Neural crest cell (in vitro differentiated cells): ENCODE measurements around the gene PCYOX1L. TPM values are rescaled to one million over a fixed set of nuclear protein-coding genes. Genes with fewer than 3 reads are reported as not detected.

Source experiments
- DNase-seq: peaks from one replicate; pipeline ENCODE4 v3.0.0; 2021; ENCODE audit warnings: low read depth, mixed read lengths, low spot score
- H3K27ac Mint-ChIP-seq: one replicate; pipeline ENCODE4 v1.8.0; 2021; ENCODE audit warnings: mild to moderate bottlenecking, mixed read lengths; ENCODE audit not compliant: unreplicated experiment
- H3K27me3 Mint-ChIP-seq: 2 replicates; pipeline ENCODE4 v1.8.0; 2021; ENCODE audit warnings: low read depth, mild to moderate bottlenecking, mixed read lengths
- H3K36me3 Mint-ChIP-seq: 2 replicates; pipeline ENCODE4 v1.8.0; 2021; ENCODE audit warnings: low read depth, mild to moderate bottlenecking, mixed read lengths
- H3K4me1 Mint-ChIP-seq: 2 replicates; pipeline ENCODE4 v1.8.0; 2021; ENCODE audit warnings: mixed read lengths
- H3K4me3 Mint-ChIP-seq: one replicate; pipeline ENCODE4 v1.8.0; 2021; ENCODE audit warnings: mild to moderate bottlenecking, mixed read lengths
- H3K9me3 Mint-ChIP-seq: 2 replicates; pipeline ENCODE4 v1.8.0; 2021; ENCODE audit warnings: mixed read lengths
- CTCF ChIP-seq: fragments of 200-600 bp; sonication (generic); conservative IDR thresholded peaks from 2 replicates; pipeline ENCODE4 v1.5.0; 2021; ENCODE audit warnings: antibody characterized with exemption, mild to moderate bottlenecking
- total RNA-seq: library from RNA; stranded (reverse); gene quantifications from 2 replicates; pipeline ENCODE4 v1.2.1, GENCODE V29; 2021

The PCYOX1L gene
- total RNA-seq, 1 donor from 2014 or later: 22.9 TPM

- Mint-ChIP-seq H3K27me3 (no peaks in the 10 kb centered on the region), H3K4me3 (peak overlapping the region; percentile 58), H3K27ac (no peak overlapping the region), H3K9me3 (no peaks in the 10 kb centered on the region), H3K4me1 (peaks cover 20% of the 10 kb centered on the region), H3K36me3 (peaks cover 10% of the 10 kb centered on the region)
- no peak for TF ChIP-seq CTCF
- no peak for DNase-seq
Measured at GRCh38 chr5:149355688-149356087, 2.2 kb upstream of the PCYOX1L start.

- TF ChIP-seq CTCF: no peak
- Mint-ChIP-seq H3K27me3 (no peaks in the 10 kb centered on the region), H3K27ac (no peak overlapping the region), H3K36me3 (peaks cover 9% of the 10 kb centered on the region), H3K4me1 (peaks cover 20% of the 10 kb centered on the region), H3K4me3 (peak overlapping the region; percentile 58), H3K9me3 (no peaks in the 10 kb centered on the region)
- DNase-seq: no peak
Measured at GRCh38 chr5:149356391-149356790, 1.5 kb upstream of the PCYOX1L start.

- TF ChIP-seq CTCF: no peak
- Mint-ChIP-seq H3K27ac (peak overlapping the region; percentile 53), H3K4me3 (peak overlapping the region; percentile 95), H3K9me3 (no peaks in the 10 kb centered on the region), H3K4me1 (peaks cover 27% of the 10 kb centered on the region), H3K36me3 (peaks cover 9% of the 10 kb centered on the region), H3K27me3 (no peaks in the 10 kb centered on the region)
- DNase-seq: no peak
Measured at GRCh38 chr5:149358294-149358651, 427 bp downstream of the PCYOX1L start.

- Mint-ChIP-seq H3K27me3 (no peaks in the 10 kb centered on the region), H3K4me3 (peak overlapping the region; percentile 95), H3K36me3 (peaks cover 9% of the 10 kb centered on the region), H3K9me3 (no peaks in the 10 kb centered on the region), H3K4me1 (peaks cover 30% of the 10 kb centered on the region), H3K27ac (no peak overlapping the region)
- no peak for DNase-seq
- no peak for TF ChIP-seq CTCF
Measured at GRCh38 chr5:149358868-149359495, 1.1 kb downstream of the PCYOX1L start.

- H3K27ac Mint-ChIP-seq: no peak overlapping the region
- H3K9me3 Mint-ChIP-seq: no peaks in the 10 kb centered on the region
- DNase-seq: no peak
- H3K4me3 Mint-ChIP-seq: peak overlapping the region; percentile 95
- no peak for TF ChIP-seq CTCF
- H3K4me1 Mint-ChIP-seq: peaks cover 33% of the 10 kb centered on the region
- peaks cover 2% of the 10 kb centered on the region for H3K36me3 Mint-ChIP-seq
- H3K27me3 Mint-ChIP-seq: no peaks in the 10 kb centered on the region
Measured at GRCh38 chr5:149360272-149360671, 2.4 kb downstream of the PCYOX1L start.

- H3K4me1 Mint-ChIP-seq: peaks cover 32% of the 10 kb centered on the region
- no peak for TF ChIP-seq CTCF
- no peaks in the 10 kb centered on the region for H3K27me3 Mint-ChIP-seq
- no peak for DNase-seq
- H3K9me3 Mint-ChIP-seq: no peaks in the 10 kb centered on the region
- no peak overlapping the region for H3K4me3 Mint-ChIP-seq
- H3K27ac Mint-ChIP-seq: peak overlapping the region; percentile 28
- no peaks in the 10 kb centered on the region for H3K36me3 Mint-ChIP-seq
Measured at GRCh38 chr5:149362541-149362940, 4.7 kb downstream of the PCYOX1L start.
